Left forelimb (tissue), 1 donor: ENCODE measurements around the gene ADAMTS2.

Experiments
- DNase-seq: peaks from one replicate; pipeline ENCODE4 v3.0.0-alpha.2; 2018; ENCODE audit warnings: low spot score

The ADAMTS2 gene

DNA sequence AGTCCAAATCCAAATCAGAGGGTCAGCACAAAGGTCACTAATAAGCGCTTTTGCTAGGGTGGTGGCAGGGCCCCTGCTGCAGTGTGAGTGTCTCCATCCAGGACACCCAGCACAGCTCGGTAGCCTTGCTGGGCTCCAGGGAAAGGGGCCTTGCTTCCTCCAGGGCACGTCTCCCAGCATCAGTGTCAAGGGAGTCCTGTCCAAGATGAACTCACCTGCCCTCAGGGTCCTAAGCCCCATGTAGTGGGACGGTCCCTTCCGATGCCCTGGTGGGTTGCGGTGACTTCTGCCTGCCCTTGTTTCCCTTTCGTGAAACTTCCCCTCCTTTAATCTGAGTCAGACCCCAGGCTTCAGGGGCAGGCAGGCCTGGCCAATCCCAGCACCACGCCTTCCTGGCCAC is 183.4 kb downstream of the ADAMTS2 start:
- peak; percentile 23 for DNase-seq

DNA sequence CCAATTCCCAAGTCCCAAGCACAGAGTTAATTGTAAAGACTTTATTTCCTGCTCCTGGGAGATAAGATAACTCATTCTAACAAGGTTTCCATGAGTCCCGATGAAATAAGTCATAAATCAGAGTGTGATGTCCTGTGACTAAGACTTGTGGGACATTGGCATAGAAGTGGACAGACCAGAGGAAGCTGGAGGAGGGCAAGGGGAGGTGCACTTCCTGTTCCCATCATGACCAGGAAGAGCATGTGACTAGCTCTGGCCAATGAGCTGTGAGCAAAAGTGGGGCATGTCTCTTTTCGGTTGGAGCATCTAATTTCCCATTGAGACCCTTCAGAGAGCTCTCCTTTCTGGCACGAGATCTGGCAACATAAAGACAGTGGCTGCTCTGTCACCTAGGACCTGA is 184.7 kb downstream of the ADAMTS2 start:
- peak; percentile 36 for DNase-seq

DNA sequence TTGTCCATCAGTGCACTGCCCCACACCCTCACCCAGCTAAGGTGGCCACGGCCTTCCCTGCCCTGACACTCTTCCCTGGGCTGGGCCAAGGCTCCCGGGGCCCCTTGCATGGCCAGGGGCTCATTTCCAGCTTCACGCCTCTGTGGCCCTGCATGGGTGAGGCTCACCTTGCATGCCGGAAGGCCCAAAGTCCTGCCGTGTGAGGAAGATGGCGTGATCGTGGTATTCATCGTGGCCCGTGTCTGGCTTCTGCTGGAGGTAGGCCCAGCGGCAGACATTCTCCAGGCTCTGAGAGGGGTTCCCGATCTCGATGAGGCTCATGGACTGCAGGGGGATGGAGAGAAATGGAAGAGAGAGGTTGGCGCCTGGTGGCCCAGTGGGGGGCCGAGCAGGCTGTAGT is 186.7 kb downstream of the ADAMTS2 start:
- DNase-seq: peak; percentile 40

DNA sequence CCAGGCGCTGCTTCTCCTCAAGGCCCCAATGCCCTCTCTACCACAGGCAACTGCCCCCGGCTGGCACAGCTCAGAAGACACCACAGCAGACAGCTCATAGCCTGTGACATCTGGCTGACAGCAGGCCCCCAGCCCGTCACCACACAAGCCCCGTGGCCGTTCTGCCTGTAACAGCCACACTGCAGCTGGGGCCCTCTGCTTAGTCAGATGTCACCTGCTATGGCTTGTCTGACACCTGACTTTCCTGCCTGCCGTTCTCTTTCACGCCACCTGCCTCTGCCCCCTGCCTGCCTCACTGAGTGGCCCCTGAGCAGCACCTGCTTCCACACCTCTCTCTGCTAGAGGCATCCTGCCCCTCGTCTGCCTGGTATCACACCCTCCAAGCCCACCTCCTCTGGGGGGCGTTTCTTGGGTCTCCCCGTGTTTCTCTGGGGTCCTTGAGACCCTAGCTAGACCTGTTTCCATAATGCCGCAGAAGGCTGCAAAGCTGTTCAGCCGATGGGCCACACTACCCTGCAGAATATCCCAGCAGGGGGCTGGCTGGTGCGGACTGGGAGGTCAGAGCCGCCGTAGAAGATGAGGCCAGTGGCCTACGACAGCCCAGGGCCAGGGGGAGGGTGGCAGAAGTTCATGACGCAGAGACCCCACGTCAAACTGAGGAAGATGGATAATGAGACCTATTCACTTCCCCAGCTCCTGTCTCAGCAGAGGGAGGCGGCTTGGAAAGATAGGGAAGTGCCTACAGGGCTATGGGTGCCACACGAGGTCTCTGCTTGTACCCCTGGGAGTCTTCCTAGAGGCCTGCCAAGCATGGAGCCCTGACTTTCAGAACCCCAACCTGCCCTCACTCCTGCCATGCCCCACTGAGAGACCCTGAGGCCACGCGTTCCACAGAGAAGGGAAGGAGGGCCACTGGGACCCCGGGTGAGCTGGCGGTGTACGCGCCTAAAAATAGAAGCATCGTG is 190.0 kb downstream of the ADAMTS2 start:
- peak; percentile 61 for DNase-seq

DNA sequence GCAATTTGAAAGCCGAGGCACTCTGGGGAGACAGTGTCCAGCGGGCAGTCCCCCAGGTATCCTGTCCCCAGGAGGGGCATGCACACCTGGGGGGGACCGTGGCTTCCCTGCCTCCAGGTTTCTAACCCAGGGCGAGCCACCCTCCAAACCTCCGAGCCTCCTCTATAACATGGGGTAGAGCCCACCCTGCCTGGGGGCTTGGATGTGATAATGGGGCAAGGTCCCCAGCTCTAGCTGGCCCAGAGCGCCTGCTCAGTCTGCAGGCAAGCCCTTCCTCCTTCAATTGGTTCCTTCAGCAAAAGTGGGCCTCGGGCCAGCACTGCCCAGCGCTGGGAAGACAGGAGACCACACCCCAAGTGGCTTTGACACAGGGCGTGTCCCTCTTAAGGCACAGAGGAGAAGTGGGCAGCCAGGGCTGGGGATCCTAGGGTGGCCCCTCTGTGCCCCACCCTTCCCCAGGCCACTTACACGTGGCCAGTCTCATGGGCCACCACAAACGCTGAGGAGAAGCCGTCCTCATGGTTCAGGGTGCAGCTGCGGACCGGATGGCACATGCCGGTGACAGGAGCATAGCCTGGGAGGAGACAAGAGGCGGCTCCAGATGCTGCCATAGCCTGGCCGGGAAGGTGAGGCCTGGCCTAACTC is 190.8 kb downstream of the ADAMTS2 start:
- DNase-seq: peak; percentile 58

DNA sequence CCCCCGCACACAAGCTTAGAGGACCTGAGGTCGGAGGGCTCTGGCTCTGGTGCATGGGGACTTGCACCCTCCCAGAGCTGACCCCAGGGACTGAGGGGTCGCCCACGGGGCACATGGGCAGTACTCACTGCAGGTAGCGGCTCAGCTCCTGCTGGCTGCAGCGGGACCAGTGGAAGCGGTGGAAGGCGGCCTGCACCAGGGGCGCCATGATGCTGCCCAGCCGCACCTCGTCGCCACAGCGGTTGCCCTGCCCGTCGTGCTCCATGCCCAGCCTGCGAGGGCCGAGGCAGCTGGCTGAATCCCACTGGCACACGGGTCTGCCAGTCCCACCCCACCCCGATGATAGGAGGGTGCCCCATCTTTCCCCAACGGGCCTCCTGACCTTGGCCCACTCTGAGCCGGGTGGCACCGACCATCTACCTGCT is 191.3 kb downstream of the ADAMTS2 start:
- peak; percentile 52 for DNase-seq

DNA sequence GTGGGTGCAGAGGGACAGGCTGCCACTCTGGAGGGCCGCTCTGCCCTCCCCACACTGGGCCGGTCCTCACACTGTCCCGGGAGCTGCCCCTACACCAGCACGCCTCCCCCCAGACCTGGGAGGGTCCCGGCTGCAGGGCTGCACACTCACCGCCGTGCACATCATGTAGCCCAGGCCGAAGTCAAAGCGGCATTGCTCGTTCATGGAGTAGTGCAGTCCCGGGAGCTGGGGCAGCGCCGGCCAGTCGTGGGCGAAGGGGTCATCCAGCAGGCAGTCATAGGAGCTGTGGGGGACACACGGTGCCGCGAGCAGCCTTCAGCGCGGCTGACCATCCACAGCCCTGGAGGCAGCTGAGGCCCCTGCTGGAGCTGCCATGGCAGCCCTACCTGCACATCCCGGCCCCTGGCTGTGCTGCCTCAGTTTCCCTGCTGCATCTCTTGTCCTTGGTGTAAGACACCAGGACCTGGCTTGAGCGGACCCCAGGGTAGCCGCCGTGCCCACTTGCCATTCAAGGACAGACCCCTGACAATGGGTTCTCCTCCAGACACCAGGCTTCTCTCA is 191.8 kb downstream of the ADAMTS2 start:
- peak; percentile 37 for DNase-seq

DNA sequence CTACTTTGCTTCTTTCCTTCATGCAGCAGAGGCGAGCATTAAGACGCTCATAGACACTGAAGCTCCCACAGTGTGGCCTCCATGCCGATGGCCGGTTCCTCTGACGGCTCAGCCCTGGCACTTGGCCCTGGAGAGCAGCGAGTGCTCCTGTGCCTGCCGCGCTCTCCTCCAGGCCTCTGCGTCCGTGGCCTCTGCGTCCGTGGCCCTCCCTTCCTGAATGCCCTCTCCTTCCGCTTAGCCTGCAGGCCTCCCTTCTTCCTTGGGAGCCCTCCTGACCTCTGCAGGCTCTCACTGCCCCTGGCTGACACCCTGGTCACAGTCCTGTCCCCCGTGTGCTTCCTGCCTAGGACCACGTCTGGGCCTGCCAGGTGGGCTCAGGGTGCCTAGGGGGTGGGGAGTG is 192.3 kb downstream of the ADAMTS2 start:
- DNase-seq: no peak

DNA sequence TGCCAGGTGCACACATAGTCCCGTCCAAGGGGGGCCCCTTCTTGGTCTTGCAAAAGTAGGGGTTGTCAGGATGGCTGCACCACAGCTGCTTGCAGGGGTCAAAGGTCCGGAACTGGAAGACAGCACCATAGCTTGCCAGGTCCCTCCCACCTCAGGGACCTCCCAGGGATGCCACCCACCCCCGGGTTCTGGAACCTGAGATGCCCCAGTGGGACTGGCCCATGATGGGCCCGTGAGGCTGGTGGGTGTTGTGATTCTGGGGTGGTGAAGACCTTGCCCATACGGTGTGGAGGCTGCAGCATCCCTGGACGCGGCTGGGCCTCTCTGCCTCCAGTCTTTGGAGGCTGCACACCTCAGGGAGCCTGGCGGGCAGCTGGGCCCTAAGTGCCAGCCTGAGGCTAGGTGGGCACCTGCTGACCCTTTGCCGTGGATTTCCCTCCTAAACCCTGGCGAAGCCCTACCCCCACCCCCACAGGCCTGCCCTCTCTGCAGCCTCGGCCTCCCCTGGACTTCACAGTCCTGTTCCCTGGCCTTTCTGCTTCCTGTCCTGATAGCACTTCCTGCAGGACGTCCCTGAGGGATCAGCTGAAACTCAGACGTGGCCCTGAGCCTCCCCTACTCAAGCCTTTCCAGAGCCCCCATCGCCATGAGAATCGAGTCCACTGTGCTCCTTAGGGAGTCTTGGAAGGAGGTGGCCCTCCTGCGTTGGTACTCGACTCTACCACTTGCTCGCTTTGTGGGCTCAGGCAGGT is 192.9 kb downstream of the ADAMTS2 start:
- DNase-seq: peak; percentile 52

DNA sequence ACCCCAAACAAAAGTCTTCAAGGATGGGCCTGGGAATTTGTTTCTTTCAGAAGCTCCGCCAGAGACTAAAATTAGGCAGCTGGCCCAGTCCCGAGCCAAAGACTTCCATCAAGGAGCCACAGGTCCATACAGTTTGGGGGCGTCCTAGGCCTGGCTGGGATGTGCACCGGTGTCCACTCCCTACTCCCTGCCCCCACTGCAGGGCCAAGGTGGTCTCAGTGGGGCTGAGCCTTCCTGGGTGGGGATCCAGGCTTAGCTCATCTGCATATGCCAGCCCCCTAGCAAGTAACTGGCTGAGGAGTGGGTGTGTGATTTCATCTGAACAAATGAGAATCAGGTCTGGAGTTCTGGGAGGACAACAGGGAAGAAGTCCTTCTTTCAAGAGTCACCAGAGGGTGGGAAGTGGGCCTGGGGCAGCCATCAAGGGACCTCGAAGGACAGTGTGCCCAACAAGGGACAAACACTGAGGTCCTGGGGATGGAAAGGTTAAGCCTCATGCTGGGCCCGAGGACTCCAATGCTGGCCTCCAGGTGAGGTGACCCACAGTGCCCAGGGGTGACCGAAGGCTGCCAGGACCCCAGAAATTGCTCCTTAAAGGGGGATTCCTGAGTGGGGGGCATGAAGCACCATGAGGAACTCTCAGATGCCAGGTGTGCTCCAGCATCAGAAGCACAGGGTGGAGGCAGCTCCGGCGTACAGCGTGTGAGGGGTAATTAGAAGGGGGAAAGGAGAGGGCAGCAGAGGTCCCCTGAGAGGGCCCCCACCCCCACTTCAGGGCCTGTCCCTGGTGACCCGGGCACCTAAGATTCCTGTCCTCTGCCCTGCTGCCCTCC is 193.8 kb downstream of the ADAMTS2 start:
- DNase-seq: peak; percentile 67

DNA sequence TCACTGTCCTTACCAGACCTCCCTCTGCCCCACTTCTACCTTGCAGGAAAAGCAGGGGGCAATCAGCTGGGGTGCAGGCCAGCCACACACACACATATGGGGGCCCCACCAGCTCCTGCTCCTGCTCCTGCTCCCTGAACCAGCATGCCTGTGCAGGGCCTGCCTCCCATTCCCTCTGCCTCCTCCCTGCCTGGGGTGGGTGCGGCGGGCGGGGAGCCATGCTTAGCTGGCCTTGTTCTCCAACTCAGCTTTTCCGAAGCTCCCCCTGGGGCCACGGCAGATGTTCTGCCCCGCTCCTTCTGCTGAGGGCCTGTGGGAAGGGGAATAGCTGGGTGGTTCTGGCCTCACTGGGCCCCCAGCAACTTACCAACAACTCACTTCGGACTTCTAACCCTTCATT is 195.2 kb downstream of the ADAMTS2 start:
- no peak for DNase-seq

DNA sequence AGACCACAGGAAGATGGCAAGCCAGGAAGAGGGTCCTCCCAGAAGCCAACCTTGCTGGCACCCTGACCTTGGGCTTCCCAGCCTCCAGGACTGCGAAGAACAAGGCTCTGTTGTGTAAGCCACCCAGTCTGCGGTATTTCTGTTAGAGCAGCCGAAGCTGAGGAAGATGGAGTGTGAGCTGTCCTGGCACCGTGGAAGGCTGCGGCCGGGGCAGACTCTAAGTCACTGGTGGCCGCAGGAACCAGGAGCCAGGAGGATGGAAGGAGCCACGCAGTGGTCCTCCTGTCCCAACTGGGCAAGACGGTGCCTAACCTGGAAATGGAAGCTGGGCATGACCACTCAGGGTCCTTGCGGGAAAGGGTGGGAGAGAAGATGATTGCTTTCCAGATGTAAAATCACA is 196.0 kb downstream of the ADAMTS2 start:
- DNase-seq: no peak

DNA sequence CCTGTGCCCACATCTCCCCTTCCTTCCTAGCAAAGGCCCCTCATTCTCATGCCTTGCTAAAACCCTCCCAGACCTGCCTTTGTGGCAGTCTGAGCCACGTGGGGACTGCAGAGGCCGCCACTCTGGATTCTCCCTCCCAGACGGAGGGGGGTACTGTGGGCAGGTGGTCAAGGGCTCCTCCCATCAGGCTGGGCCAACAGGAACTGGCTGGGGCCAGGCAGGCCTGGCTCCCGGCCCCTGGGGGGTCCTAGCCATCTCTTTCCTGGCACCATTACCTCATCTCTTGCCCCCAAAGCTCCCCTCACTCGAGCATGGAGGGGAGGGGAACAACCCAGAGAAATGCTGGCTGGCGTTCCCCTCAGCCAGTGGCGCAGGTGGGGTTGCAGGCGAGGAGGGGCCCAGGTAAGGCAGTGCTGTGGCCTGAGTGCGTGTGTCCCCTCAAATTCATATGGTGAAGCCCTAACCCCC is 196.5 kb downstream of the ADAMTS2 start:
- DNase-seq: no peak

DNA sequence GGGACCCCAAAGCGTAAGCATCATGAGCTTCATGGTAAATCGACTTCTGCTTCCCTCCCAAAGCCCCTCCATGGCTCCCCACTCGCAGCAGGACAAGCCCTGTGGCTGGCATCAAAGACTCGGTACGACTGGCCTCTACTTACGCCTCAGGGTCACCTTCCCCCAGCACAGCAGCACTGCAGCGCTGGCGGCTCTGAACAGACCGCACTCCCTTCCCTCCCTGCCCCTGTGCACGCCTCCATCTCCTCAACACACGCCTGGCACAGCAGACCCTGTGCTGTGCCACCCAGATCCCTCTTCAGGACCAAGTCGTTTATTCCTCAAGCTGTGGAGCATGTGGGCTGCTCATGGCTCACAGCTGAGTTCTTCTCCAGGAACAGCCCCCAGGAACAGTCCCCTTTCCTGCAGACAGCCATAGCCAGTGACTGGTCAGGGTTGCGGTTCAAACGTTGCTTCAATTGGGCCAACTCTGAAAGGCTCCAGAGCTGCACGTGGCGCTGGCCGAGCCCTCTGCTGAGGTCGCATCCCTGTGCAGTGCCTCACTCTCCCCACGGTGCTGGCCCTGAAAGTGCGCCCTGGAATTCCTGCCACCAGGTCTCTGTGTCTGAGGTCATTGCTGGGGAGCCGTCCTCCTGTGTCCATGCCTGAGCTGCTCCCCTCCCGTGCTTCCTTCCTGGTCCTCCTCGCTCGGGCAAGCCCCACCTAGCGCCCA is 197.1 kb downstream of the ADAMTS2 start:
- DNase-seq: no peak

DNA sequence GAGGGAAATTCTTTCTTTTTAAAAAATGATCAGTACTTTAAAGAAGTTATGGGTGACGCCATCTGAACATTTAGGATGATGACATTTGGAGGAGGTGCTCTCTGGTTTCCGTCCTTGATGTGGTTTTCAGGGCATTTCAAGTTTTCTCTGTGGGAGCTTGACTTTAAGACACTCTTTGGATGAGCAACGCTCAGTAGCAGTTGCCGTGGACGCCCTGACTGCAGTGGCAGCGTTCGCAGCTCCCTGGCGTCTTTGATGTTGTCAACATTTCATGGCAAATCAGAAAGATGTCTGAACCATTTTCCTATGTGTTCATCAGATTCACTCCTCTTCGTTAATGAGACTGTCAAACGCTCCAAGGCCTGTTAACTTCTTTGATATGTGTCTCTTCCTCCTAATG is 199.0 kb downstream of the ADAMTS2 start:
- no peak for DNase-seq

DNA sequence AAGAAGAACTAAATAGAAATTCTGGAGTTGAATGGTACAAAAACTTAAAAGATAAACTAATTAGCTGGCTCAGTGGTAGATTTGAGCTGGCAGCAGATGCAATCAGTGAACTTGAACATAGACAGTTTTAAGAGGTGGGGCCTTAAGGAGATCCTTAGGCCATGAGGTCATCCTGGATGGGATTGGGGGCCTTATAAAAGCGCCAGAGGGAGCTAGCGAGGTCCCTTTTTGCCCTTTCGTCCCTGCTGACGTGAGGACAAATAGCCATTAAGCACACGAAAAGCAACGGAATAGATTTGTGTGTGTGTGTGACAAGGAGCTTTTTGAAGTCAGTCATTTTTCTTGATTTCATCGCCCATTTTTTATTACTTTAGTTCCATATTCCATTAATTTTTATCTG is 201.8 kb downstream of the ADAMTS2 start:
- DNase-seq: no peak

DNA sequence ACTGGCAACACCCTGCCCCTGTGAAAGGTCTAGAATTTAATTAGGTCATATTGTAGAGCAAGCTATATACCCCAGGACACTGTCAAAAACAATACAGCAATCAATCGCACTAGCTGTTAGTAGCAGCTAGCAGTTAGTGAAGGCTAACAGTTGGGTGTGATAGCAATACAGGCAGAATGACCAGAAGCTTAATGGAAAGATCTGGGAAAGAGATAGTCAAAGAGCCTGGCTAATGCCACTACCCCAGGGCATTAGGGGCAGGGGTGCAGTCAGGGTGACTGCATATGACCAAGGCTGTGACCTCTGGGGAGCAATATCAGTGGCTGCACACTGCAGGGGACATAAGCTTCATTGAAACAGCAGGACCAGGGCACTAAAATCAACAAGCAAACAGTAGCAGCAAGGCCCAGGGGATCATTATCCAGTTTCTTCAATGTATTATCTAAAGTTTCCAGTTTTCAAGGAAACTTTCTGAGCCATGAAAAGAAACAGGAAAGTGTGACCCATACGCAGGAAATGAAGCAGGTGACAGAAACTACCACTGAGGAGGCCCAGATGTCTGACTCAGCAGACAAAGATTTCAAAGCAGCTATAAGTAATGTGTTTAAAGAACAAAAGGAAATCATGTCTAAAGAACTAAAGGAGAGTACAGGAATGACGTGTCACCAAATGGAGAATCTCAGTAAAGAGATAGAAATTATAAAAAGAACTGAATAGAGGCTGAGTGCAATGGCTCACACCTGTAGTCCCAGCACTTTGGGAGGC is 202.6 kb downstream of the ADAMTS2 start:
- no peak for DNase-seq

DNA sequence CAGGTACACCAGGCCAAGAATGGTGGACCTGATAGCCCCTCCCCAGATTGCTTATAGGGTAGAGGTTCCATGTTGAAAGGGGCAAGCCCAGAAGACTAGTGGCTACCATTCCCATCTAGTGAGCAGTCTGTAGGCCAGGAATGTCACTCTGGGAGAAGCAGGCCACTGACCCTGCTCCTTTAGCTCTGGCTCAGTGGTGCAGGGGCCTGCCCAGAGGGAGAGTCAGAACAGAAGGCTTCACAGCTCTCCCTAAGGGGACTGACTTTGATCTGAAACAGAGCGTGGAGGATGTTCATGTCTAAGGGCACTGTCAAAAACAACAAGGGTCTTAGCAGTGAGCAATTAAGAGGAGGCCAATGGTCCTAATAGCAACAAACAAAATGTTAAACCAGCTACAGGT is 203.4 kb downstream of the ADAMTS2 start:
- DNase-seq: no peak

DNA sequence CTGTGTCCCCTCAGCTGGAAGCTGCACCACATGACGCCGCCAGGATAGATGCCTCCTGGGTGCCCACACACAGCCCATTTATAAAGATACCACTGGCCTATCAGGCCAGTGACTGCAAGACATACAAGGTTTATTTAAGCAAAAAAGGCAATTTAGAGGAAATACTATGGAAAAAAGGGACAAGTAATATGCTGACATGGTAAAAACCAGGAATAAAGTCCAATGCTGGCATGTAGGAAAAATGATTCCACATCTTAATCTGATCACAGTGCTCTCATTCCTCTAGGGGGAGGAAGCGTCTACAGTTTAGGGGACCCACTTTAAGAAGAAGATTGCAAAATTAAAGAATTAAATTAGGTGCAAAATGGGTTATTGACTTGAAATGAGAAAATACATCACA is 205.0 kb downstream of the ADAMTS2 start:
- DNase-seq: no peak

DNA sequence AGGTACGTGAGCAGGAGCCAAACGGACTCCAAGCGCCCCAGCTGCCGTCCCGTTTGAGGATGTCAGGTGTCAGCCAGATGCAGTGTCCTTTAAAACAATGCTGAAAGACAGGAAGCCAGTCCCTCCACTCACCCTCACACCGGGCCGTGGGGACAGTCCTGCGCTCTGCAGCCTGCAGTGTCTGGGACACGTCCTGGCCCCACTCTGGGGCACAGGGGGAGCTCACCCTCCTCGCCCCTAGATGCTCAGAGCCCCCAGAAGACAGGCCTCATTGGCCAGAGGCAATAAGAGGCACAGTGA is 205.4 kb downstream of the ADAMTS2 start:
- no peak for DNase-seq
